ENCODE measurements around the gene FUBP3.

DNA sequence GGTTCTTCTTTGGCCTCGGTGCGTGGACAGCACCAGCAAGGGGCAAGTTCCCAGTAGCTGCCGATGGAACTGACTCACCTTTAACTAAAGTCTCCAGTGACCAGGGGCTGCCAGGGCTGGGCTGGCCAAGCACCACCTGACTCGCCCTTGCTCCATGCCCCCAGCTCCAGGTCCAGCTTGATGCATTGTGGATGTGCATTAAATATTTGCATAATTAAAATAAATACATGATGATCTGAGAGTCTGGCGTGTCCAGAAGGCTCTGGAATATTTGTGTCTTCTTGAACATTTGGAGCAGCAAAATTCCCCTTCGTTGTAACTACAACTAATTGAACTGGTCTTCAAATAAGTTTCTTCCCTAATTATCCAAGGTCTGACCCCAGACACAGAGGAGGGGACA is 75.5 kb downstream of the FUBP3 start:
- TF ChIP-seq RAD21 (IDR thresholded peaks at IDR 0.05; ENCODE audit: low read length), result no peak
- TF ChIP-seq, protein P1, sequence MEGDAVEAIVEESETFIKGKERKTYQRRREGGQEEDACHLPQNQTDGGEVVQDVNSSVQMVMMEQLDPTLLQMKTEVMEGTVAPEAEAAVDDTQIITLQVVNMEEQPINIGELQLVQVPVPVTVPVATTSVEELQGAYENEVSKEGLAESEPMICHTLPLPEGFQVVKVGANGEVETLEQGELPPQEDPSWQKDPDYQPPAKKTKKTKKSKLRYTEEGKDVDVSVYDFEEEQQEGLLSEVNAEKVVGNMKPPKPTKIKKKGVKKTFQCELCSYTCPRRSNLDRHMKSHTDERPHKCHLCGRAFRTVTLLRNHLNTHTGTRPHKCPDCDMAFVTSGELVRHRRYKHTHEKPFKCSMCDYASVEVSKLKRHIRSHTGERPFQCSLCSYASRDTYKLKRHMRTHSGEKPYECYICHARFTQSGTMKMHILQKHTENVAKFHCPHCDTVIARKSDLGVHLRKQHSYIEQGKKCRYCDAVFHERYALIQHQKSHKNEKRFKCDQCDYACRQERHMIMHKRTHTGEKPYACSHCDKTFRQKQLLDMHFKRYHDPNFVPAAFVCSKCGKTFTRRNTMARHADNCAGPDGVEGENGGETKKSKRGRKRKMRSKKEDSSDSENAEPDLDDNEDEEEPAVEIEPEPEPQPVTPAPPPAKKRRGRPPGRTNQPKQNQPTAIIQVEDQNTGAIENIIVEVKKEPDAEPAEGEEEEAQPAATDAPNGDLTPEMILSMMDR (IDR thresholded peaks at IDR 0.05), result no peak
- TF ChIP-seq, protein P2, sequence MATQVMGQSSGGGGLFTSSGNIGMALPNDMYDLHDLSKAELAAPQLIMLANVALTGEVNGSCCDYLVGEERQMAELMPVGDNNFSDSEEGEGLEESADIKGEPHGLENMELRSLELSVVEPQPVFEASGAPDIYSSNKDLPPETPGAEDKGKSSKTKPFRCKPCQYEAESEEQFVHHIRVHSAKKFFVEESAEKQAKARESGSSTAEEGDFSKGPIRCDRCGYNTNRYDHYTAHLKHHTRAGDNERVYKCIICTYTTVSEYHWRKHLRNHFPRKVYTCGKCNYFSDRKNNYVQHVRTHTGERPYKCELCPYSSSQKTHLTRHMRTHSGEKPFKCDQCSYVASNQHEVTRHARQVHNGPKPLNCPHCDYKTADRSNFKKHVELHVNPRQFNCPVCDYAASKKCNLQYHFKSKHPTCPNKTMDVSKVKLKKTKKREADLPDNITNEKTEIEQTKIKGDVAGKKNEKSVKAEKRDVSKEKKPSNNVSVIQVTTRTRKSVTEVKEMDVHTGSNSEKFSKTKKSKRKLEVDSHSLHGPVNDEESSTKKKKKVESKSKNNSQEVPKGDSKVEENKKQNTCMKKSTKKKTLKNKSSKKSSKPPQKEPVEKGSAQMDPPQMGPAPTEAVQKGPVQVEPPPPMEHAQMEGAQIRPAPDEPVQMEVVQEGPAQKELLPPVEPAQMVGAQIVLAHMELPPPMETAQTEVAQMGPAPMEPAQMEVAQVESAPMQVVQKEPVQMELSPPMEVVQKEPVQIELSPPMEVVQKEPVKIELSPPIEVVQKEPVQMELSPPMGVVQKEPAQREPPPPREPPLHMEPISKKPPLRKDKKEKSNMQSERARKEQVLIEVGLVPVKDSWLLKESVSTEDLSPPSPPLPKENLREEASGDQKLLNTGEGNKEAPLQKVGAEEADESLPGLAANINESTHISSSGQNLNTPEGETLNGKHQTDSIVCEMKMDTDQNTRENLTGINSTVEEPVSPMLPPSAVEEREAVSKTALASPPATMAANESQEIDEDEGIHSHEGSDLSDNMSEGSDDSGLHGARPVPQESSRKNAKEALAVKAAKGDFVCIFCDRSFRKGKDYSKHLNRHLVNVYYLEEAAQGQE (IDR thresholded peaks at IDR 0.05; ENCODE audit: low read depth, low read length), result no peak
- TF ChIP-seq, protein P3, sequence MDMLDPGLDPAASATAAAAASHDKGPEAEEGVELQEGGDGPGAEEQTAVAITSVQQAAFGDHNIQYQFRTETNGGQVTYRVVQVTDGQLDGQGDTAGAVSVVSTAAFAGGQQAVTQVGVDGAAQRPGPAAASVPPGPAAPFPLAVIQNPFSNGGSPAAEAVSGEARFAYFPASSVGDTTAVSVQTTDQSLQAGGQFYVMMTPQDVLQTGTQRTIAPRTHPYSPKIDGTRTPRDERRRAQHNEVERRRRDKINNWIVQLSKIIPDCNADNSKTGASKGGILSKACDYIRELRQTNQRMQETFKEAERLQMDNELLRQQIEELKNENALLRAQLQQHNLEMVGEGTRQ (IDR thresholded peaks at IDR 0.05; ENCODE audit: borderline replicate concordance, low read depth, low read length), result no peak
- TF ChIP-seq, protein P4, sequence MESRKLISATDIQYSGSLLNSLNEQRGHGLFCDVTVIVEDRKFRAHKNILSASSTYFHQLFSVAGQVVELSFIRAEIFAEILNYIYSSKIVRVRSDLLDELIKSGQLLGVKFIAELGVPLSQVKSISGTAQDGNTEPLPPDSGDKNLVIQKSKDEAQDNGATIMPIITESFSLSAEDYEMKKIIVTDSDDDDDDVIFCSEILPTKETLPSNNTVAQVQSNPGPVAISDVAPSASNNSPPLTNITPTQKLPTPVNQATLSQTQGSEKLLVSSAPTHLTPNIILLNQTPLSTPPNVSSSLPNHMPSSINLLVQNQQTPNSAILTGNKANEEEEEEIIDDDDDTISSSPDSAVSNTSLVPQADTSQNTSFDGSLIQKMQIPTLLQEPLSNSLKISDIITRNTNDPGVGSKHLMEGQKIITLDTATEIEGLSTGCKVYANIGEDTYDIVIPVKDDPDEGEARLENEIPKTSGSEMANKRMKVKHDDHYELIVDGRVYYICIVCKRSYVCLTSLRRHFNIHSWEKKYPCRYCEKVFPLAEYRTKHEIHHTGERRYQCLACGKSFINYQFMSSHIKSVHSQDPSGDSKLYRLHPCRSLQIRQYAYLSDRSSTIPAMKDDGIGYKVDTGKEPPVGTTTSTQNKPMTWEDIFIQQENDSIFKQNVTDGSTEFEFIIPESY (IDR thresholded peaks at IDR 0.05; ENCODE audit: borderline replicate concordance, low read depth), result no peak
- no peak for TF ChIP-seq GATA2 (CRISPR knock-in tag; IDR thresholded peaks at IDR 0.05)
- no peak for TF ChIP-seq POLR2AphosphoS5 (IDR thresholded peaks at IDR 0.05; ENCODE audit: low read depth, low read length)
- TF ChIP-seq YY1 (IDR thresholded peaks at IDR 0.05; ENCODE audit: low read depth), result no peak
- no peak for TF ChIP-seq FOXM1 (IDR thresholded peaks at IDR 0.05; ENCODE audit: low read depth)
